A549 treated with CORT108297 at 1 μM for 4 hours (cell line): ENCODE results near the gene RPL39. TPM values are rescaled to one million over a fixed set of nuclear protein-coding genes. Genes with fewer than 3 reads are reported as not detected.

Source experiments
- total RNA-seq: library from RNA; stranded (reverse); fragments of 200-300 nt; extraction: Qiagen RNA extraction; gene quantifications from 5 replicates; pipeline ENCODE4 v1.2.3, GENCODE V29; 2022

Gene RPL39
- 3,339 to 4,891 TPM (median 3,558 TPM) in 5 replicates for total RNA-seq

DNA sequence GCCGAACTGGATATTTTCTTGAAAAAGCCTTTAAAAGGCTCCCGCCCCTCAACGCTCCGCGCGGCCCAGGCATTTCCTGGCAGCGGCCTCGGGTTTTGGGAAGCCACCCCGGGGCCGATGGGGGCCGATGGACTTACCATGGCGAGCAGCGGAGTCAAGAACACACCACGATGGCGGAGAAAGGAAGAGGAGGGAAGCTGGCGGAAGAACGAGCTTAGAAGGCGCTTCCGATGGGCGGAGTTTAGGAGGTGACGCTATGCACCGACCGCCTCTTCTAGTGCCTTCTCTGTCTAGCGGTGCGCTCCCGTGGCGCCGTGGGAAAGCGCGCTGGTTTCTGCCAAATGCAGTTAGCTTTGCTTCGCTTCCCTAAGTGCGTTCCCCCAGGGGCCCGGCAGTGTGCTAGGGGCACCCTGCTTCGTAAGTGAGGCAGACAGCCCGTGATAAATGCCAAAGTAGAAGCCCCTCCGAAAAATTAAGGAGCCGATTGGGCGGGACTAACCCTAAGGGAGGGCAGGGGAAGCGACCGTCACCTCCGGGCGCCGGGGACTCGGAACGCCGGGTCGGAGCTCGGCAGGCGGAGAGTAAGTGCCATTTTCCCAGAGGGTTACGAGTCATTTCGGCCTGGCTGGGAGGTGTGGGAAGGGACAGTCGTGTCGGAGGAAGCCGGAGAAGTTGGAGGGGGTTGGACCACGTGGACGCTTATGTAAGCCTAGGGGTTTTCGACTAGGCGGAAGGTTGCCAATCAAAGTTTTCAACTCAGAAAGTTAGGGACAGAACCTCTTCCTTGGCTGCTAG lies at the start of gene RPL39:
Gene RPL39, minus strand, starts transcription at position 194 of the 795 bp plus-strand sequence. Its CDS starts 54 bp downstream, at position 140.

DNA sequence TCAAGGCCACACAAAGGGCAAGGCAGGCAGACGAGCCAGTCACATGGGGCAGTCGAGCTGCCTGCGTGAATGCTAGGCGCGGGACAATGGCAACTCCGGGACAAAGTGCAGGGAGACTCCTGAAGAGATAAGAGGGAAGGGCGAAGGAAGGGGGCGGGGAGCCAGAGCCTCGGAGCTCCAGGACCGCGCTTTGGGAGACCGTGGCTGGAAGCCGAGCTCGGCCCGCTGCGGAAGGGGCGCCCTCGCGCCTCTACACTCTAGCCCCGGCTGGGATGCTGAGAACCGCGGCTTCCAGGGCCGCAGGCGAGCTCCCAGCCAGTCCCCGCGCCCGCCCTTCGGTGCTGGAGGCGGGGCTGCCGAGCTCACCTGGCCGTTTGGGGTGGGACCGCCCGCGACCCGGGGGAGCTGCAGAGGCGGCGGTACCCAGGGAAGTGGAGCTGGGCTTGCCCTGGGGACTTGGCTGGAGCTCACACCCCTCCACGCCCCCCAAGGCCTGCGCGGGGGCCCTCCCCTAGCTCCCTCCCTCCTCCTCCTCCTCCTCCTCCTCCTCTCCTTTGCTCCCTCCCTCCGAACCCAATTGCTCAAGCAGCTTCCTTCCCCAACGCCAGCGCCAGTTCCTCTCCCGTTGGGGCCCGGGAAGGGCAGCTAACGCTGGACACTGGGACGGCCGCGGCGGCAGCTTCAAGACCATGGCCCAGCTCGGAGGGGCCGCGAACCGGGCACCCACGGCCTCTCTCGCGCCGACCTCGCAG lies 33.3 kb downstream of the RPL39 start, which contains the start of gene SOWAHD:
Gene SOWAHD, plus strand, starts transcription at position 610 of the 752 bp plus-strand sequence. Its CDS starts 80 bp downstream, at position 690.

Other genes with a start within 250 kb of the RPL39 start
- 30.3 to 37.8 TPM (median 31.1 TPM) in 5 replicates for gene STEEP1, start 226.2 kb downstream of the RPL39 start, total RNA-seq
- gene UBE2A, start 217.1 kb downstream of the RPL39 start, total RNA-seq: 132 to 153 TPM (median 138 TPM) in 5 replicates
- gene NKRF, start 185.2 kb downstream of the RPL39 start, total RNA-seq: 16.2 to 19.5 TPM (median 17.0 TPM) in 5 replicates
- 8.9 to 11.3 TPM (median 11.0 TPM) in 5 replicates for gene SEPTIN6, start 98.5 kb downstream of the RPL39 start, total RNA-seq
- 0.08 to 0.21 TPM (median 0.12 TPM) in 4 of 5 replicates, not detected in the other for gene SOWAHD, start 33.0 kb downstream of the RPL39 start, total RNA-seq
- gene UPF3B, start 61.3 kb upstream of the RPL39 start, total RNA-seq: 18.7 to 26.8 TPM (median 19.9 TPM) in 5 replicates
- gene RNF113A, start 80.1 kb upstream of the RPL39 start, total RNA-seq: 27.8 to 33.8 TPM (median 30.2 TPM) in 5 replicates
- gene NDUFA1, start 80.2 kb upstream of the RPL39 start, total RNA-seq: 234 to 342 TPM (median 254 TPM) in 5 replicates
- gene AKAP14, start 104.3 kb upstream of the RPL39 start, total RNA-seq: not detected in 5 replicates
- gene NKAP, start 152.1 kb upstream of the RPL39 start, total RNA-seq: 7.1 to 8.1 TPM (median 7.6 TPM) in 5 replicates